ENCODE results near the gene ACTN4.
"Not testable (repeated sequence)": the region's sequence is repeated elsewhere in the genome, so short reads cannot be mapped to it uniquely, and the experiment has no call there.

ACTN4 gene

DNA sequence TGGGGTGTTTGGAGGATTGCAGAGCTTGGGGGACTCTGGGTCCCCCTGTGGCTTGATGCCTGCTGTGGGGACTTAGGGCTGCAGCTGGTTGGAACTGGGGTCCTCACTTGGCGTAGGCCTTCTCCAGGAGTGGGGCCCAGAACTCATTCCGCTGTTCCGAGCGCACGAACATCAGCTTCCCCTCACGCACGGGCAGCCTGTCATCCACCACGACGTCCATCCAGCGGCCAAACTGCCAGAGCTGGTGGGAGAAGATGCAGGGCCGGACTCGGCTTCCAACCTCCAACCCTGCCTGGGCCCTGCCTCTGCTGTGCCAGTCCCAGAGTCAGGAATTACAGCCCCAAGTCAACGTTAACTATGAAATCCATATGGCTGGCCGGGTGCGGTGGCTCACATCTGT is 94.2 kb downstream of the ACTN4 start:
- no peak for DNase-seq

DNA sequence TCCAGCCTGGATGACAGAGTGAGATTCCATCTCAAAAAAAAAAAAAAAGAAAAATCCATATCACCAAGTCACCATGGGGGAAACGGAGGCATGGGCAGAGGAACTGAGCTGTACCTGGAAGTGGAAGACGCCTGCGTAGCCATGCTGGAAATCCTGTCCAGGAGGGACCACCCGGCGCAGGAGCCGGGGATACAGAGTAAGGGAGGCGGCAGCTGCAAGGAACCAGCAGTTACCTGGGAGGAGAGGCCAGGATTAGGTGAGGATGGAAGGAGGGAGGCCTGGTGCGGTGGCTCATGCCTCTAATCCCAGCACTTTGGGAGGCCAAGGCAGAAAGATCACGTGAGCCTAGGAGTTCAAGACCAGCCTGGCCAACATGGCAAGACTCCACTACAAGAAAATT is 94.8 kb downstream of the ACTN4 start:
- DNase-seq, result no peak

GRCh38 chr19:38742906-38743305 is 95.5 kb downstream of the ACTN4 start:
- DNase-seq, result no peak

GRCh38 chr19:38743394-38744297 is 96.2 kb downstream of the ACTN4 start:
- no peak for DNase-seq

DNA sequence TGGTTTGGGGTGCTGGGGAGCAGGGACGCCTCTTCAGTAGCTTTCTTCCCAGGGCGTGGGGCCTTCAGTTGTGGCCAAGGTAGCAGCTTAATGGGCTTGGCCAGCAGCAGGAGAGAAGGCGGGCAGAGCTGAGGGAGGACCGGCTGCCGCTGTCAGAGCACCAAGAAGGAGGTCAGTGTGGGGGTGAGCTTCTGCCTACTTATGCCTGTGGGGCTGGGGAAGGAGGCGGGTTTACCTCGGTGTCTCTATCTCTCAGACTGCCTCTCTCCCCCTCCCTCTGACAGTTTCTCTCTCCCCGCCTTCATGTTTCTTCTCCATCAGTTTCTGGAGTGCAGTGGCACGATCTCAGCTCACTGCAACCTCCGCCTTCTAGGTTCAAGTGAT is 96.8 kb downstream of the ACTN4 start, which contains the start of gene CAPN12:
TSS of gene CAPN12 (minus strand) at position 177 of the 384 bp plus-strand sequence. CDS start 309 bp downstream, outside the sequence.
- no peak for DNase-seq

DNA sequence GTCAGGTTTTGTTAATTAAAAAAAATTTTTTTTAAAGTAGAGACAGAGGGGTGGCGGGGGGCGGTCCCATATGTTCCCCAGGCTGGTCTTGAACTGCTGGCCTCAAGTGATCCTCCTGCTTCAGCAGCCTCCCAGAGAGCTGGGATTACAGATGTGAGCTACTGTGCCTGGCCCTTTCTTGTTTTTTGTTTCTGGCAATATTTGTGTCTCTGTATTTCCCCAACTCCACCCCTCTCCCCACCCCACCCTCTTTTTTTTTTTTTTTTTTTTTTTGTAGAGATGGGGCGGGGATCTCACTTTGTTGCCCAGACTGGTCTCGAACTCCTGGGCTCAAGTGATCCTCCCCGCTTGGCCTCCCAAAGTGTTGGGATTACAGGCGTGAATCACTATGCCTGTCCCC is 97.4 kb downstream of the ACTN4 start:
- DNase-seq, result no peak

DNA sequence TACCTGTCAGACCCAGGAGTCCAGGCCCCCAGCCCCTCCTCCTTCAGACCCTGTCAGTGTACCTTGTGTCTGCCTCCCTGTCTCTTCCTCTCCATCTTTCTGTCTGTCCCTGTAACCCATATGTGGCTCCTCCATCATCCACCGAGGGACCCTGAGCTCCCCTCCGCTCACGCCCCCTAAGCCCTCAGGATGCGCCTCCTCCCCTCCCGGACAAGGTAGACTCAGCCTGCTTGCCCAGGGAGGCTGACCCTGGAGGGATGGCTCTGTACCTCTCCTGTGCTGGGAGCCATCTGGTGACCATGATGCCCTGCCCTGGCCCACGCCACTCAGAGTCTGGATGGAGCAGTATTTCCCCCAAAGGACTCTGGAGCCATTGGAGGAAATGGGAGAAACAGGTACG is 97.9 kb downstream of the ACTN4 start:
- no peak for DNase-seq

GRCh38 chr19:38753783-38754182 is 106.3 kb downstream of the ACTN4 start:
- DNase-seq, result not testable (repeated sequence)

DNA sequence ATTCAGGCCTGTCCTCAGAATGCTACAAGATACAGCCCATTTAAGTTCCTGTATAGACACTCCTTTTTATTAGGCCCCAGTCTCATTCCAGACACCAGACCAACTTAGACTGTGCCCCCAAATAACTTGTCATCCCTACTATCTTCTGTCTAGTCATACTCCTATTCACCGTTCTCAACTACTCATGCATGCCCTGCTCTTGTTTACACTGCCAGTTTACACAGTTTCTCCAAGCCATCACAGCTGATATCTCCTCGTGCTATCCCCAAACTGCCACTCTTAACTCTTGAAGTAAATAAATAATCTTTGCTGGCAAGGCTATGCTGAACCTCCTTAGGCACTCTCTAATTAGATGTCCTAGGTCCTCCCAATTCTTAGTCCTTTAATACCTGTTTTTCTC is 106.7 kb downstream of the ACTN4 start:
- not testable (repeated sequence) for DNase-seq

DNA sequence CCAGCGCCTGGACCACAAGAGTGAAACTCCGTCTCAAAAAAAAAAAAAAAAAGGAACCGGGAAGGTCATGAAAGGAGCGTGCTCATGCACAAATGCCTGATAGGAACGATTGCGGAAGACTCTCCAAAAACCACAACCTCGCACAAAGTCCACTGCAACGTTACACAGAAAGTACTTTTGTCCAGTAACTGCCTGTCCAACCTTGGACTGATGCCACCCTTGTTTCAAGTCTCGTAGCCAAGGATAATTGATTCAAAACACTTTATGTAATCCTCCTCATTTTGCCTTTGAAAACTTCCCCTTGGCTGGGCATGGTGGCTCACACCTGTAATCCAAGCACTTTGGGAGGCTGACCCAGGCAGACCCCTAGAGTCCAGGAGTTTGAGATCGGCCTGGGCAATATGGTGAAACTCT is 112.1 kb downstream of the ACTN4 start:
- DNase-seq, result no peak

DNA sequence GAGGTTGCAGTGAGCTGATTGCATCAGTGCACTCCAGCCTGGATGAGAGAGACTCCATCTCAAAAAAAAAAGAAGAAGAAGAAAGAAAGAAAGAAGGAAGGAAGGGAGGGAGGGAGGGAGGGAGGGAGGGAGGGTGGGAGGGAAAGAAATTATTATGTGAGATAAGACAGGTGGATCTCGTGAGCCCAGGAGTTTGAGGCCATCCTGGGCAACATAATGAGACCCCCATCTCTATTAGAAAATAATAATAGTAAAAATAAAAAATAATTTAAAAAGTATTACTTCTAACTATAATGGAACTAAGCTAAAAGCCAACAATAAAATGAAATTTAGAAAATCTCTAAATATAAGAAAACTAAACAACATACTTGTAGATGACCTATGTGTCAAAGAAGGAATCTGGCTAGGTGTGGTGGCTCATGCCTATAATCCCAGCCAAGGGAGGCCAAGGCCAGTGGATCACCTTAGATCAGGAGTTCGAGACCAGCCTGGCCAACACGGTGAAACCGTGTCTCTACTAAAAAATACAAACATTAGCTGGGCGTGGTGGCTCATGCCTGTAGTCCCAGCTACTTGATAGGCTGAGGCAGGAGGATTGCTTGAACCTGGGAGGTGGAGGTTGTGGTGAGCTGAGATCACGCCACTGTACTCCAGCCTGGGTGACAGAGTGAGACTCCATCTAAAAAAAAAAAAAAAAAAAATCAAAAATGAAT is 113.5 kb downstream of the ACTN4 start:
- DNase-seq, result not testable (repeated sequence)

DNA sequence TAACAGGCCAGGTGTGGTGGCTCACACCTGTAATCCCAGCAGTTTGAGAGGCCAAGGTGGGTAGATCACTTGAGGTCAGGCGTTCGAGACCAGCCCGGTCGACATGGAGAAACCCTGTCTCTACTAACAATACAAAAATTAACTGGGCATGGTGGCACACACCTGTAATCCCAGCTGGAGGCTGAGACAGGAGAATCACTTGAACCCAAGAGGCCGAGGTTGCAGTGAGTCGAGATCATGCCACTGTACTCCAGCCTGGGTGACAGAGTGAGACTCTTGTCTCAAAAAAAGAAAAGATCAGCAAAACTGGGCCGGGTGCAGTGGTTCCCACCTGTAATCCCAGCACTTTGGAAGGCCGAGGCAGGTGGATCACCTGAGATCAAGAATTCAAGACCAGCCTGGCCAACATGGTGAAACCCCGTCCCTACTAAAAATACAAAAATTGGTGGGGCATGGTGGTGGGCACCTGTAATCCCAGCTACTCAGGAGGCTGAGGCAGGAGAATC is 114.5 kb downstream of the ACTN4 start:
- DNase-seq, result not testable (repeated sequence)

- no peak for DNase-seq
Observed at GRCh38 chr19:38763795-38764220, 116.4 kb downstream of the ACTN4 start.

GRCh38 chr19:38765214-38765613 is 117.8 kb downstream of the ACTN4 start:
- no peak for DNase-seq

- DNase-seq, result no peak
Observed at GRCh38 chr19:38766276-38767047, 119.0 kb downstream of the ACTN4 start.

GRCh38 chr19:38769635-38770211 is 122.3 kb downstream of the ACTN4 start:
- peak in 1 of 2 experiments; percentile 13 for DNase-seq

- DNase-seq, result not testable (repeated sequence)
Observed at GRCh38 chr19:38770228-38770948, 122.9 kb downstream of the ACTN4 start.

DNA sequence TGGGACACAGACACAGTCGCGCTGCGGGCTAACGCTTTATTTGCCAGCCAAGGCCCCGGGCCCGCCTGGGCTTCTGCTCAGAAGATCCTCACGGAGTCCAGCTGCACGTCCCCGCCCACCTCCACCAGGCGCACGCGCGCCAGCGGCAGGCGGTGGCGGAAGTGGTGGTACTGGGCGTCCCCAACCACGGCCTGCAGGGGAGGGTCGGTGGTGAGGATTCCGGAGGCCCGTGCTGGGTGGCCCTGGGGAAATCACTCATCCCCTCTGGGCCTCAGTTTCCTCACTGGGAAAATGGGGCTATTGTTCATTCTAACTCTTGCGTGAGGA is 123.5 kb downstream of the ACTN4 start:
- DNase-seq, result not testable (repeated sequence)

DNA sequence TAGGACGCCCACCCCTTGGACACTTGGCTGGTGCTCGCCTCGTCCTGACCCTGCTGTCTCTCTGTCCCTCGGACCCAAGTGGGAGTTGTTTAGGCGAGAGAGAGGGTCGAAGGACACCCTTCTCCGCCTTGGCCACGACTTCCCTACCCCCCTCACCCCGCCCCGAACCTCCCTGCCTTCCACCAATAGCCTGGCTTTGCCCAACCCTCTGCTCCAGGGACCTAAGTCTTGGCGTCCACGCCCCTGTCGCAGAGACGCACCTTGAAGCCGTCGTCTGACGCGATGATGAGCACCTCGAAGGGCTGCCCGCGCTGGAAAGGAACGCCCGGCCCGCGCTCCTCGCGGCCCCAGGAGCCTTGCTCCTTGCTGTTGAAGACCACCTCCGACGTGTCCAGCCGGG is 124.1 kb downstream of the ACTN4 start:
- not testable (repeated sequence) for DNase-seq

DNA sequence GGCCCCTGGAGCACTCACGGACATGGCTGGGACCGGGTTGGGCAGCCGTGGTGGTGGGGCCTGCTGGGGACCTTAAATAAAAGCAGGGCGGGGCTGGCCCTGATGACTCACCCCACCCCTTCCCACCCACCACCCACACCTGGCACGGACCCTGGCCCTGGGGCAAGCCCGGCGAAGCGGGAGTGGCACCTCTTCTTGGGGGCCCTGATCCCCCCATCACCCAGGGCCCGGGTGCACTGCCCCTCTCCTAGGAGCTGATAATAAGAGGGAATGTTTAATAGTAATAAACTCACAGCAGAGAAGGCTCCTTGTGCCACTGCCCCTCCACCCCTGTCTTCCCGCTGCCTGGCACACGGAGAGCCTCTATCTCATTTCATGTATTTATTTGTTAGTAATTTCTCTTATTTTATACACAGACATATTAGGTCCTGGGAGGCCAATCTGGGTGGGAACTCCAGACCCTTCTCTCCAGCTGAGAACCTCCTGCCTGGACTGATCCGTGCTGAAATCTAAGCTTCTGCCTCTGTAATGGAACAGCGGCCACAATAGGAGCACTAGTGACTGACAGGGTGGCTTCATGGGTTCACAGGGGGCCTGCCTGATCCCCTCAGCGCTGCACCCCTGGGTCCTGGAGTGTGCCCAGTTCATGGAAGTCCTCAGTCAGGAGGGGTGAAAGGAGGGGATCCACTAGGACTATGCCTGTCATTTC is 126.2 kb downstream of the ACTN4 start, which contains the start of gene LGALS7:
TSS of gene LGALS7 (minus strand) at position 49 of the 709 bp plus-strand sequence. CDS start at position 24, 25 bp downstream.
- DNase-seq, result no peak

All from SW 1271 (cell line).